Gastroesophageal sphincter (tissue), 4 donors: Measurements from ENCODE around the gene CHST12. TPM values are rescaled to one million over a fixed set of nuclear protein-coding genes. Genes with fewer than 3 reads are reported as not detected.
"Not testable (repeated sequence)": the region's sequence is repeated elsewhere in the genome, so short reads cannot be mapped to it uniquely, and the experiment has no call there.

Experiments
- ATAC-seq: fragments of 150-250 bp; one replicate; pipeline ENCODE4 v1.9.1; 2016; ENCODE audit warnings: mild to moderate bottlenecking, moderate library complexity
- H3K27ac ChIP-seq, 4 donors: fragments of 200-600 bp; sonication (generic) in 3 of 4; 1 replicate in 3 of 4; 2 replicates in 1 of 4; pipeline ENCODE4 v1.5.1; 2016 to 2019
- H3K27me3 ChIP-seq: fragments of 200-600 bp; sonication (generic); one replicate; pipeline ENCODE4 v1.5.1; 2019
- H3K36me3 ChIP-seq, 2 donors: fragments of 200-600 bp; sonication (generic); one replicate each; pipeline ENCODE4 v1.5.1; 2019; ENCODE audit warnings: control low read depth in 1 of 2
- H3K4me1 ChIP-seq, 3 donors: fragments of 200-600 bp; sonication (generic); 1 replicate in 2 of 3; 2 replicates in 1 of 3; pipeline ENCODE4 v1.5.1; 2016 to 2019; ENCODE audit warnings: control low read depth in 2 of 3
- H3K4me3 ChIP-seq, 2 donors: fragments of 200-600 bp; sonication (generic); one replicate each; pipeline ENCODE4 v1.5.1; 2019; ENCODE audit warnings: mild to moderate bottlenecking in 1 of 2, moderate library complexity in 1 of 2
- H3K9me3 ChIP-seq, 3 donors: fragments of 200-600 bp; sonication (generic); one replicate each; pipeline ENCODE4 v1.5.1; 2017 to 2019; ENCODE audit warnings: control low read depth in 2 of 3
- EP300 ChIP-seq: sonication (generic); formaldehyde crosslinking; IDR thresholded peaks from one replicate; pipeline ENCODE4 v1.6.1; 2017; ENCODE audit warnings: antibody characterized with exemption, mild to moderate bottlenecking
- POLR2A ChIP-seq, 2 donors: fragments of 450-650 bp; IDR thresholded peaks; one replicate each; pipeline ENCODE4 v1.6.1; 2017; ENCODE audit warnings: antibody characterized with exemption in 2 of 2, mild to moderate bottlenecking in 2 of 2, moderate library complexity in 1 of 2
- POLR2AphosphoS5 ChIP-seq: sonication (generic); formaldehyde crosslinking; IDR thresholded peaks from one replicate; pipeline ENCODE4 v1.6.1; 2017; ENCODE audit warnings: antibody characterized with exemption
- WGBS, 2 donors: methylation state at CpG; one replicate each; pipeline ENCODE4 v1.1.5; 2018; ENCODE audit warnings: low coverage in 1 of 2; 5-methylcytosine and 5-hydroxymethylcytosine counted together
- total RNA-seq, 4 donors: library from RNA; depleted of rRNA; stranded (reverse); fragments of >200 nt; gene quantifications; one replicate each; pipeline ENCODE4 v1.1.0, GENCODE V29; 2016
- TF ChIP-seq, protein P1 (sequence below), 4 experiments: fragments of 200-600 bp in 2 of 4; fragments of 450-650 bp in 2 of 4; sonication (generic) in 1 of 4; IDR thresholded peaks; one replicate each; pipeline ENCODE4 v1.5.1; 2017 to 2019; ENCODE audit warnings: antibody characterized with exemption in 4 of 4, mild to moderate bottlenecking in 2 of 4, moderate library complexity in 2 of 4

Gene CHST12
- total RNA-seq, 4 donors from 2014 or later, result 8.3 to 18.3 (median 13.4) TPM

GRCh38 chr7:2466675-2467074 lies 63.3 kb downstream of the CHST12 start:
- ATAC-seq, result no peak
- Histone ChIP-seq H3K27me3 (peaks cover 37% of the 10 kb centered on the region), H3K9me3 (peaks cover 0 to 7% (median 0%) of the 10 kb centered on the region in 3 donors), H3K4me3 (no peak overlapping the region), H3K27ac (no peak overlapping the region), H3K4me1 (peaks cover 0 to 16% (median 11%) of the 10 kb centered on the region in 3 donors), H3K36me3 (no peaks in the 10 kb centered on the region)
- no peak for TF ChIP-seq POLR2A (IDR thresholded peaks at IDR 0.05)
- TF ChIP-seq, protein P1, sequence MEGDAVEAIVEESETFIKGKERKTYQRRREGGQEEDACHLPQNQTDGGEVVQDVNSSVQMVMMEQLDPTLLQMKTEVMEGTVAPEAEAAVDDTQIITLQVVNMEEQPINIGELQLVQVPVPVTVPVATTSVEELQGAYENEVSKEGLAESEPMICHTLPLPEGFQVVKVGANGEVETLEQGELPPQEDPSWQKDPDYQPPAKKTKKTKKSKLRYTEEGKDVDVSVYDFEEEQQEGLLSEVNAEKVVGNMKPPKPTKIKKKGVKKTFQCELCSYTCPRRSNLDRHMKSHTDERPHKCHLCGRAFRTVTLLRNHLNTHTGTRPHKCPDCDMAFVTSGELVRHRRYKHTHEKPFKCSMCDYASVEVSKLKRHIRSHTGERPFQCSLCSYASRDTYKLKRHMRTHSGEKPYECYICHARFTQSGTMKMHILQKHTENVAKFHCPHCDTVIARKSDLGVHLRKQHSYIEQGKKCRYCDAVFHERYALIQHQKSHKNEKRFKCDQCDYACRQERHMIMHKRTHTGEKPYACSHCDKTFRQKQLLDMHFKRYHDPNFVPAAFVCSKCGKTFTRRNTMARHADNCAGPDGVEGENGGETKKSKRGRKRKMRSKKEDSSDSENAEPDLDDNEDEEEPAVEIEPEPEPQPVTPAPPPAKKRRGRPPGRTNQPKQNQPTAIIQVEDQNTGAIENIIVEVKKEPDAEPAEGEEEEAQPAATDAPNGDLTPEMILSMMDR (IDR thresholded peaks at IDR 0.05), result no peak
- TF ChIP-seq EP300, result no peak
- TF ChIP-seq POLR2AphosphoS5, result no peak
- WGBS, 2 donors, result 87 to 96% methylated on average over 9 to 10 of the region's 10 CpGs

DNA sequence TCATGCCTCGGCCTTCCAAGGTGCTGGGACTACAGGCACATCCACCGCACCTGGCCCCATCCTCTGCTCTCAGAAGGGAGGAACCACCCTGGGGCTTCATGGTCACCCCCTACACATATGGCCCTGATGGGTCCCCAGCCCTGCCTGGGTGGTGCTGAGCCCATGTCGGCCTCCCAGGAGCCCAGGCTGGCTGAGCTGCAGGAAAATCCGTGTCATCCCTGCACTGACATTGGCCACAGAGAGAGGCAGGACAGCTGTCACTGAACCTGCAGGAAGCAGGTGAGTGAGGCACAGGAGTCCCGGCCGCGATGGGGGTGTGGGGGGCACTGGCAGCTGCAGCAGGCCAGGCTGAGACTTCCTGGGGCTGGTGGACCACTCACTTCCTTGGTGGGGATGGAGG lies 64.8 kb downstream of the CHST12 start:
- no peaks in the 10 kb centered on the region for H3K36me3 ChIP-seq
- H3K27me3 ChIP-seq, result peaks cover 38% of the 10 kb centered on the region
- peaks cover 0 to 7% (median 0%) of the 10 kb centered on the region in 3 donors for H3K9me3 ChIP-seq
- H3K27ac ChIP-seq, result no peak overlapping the region
- H3K4me1 ChIP-seq, result peaks cover 0 to 18% (median 12%) of the 10 kb centered on the region in 3 donors
- no peak for TF ChIP-seq POLR2AphosphoS5
- no peak for TF ChIP-seq POLR2A (IDR thresholded peaks at IDR 0.05)
- TF ChIP-seq, protein P1 (IDR thresholded peaks at IDR 0.05), result no peak
- no peak for TF ChIP-seq EP300
- H3K4me3 ChIP-seq, result no peak overlapping the region
- no CpG with 5 or more reads among the region's 7 CpGs for WGBS, 2 donors
- ATAC-seq, result no peak

DNA sequence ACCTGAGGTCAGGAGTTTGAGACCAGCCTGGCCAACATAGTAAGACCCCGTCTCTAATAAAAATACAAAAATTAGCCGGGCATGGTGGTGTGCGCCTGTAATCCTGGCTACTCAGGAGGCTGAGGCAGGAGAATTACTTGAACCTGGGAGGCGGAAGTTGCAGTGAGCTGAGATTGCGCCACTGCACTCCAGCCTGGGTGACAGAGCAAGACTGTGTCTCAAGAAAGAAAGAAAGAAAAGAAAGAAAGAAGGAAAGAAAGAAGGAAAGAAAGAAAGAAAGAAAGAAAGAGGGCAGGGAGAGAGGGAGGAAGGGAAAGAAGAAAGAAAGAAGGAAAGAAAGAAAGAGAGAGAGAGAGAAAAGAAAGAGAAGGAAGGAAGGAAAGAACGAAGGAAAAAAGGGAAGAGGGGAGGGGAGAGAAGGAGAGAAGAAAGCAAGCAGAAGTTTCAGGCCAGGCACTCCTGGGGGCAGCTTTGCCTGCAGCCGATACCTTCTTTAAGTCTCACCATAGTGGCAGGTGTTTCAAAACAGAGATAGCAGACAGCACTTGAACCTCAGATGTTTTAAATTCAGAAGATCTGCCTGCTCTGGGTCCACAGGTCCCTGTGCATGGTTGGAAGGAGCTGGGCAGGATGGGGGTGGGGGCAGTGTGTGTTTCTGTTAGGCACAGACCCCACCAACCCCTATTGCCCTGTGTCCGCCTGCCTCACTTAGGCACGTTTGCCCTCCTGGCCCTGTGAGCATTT lies 66.2 kb downstream of the CHST12 start:
- H3K27me3 ChIP-seq, result peaks cover 42% of the 10 kb centered on the region
- ATAC-seq, H3K36me3 ChIP-seq, H3K27ac ChIP-seq, H3K4me3 ChIP-seq, H3K9me3 ChIP-seq: not testable (repeated sequence)
- WGBS, 2 donors, result 64 to 74% methylated on average over 6 of the region's 9 CpGs
- H3K4me1 ChIP-seq, result peaks cover 0 to 18% (median 12%) of the 10 kb centered on the region in 3 donors

DNA sequence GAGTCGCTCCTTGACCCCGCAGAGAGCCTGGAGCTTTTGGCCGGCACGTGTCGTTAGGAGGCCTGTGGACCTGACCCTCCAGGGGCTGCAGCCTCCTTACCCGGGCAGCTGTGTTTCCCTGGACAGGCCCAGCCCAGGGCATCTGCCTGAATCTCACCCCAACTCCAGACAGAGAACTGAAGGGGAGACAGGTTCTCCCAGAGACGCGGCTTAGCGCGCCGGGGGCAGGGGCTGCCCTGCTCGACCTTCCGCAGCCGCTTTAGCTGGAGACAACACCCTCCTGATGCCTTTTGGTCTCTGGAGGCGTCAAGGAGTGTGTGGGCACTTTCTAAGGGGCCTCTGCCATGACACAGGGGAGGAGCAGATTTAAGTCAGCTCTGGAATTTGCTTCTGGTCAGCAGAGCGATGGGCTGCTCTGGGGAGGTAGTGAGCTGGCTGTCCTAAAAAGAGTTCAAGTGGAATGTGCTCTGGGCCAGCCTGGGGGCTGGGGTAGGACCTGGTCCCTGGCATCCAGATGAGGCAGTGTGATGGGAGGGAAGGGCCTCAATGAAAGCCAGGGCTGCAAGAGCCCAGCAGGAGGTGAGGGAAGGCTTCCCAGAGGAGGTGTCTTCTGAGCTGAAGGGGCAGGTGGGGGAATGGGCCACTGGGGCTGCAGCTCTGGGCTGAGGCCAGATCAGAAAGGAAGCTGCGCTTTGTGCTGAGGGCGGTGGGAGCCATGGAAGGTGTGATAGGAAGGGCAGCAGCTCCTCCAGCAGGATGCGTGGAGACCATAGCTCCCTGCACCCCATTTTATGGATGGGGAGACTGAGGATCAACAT lies 67.0 kb downstream of the CHST12 start:
- ATAC-seq, result no peak
- Histone ChIP-seq H3K27me3 (peaks cover 50% of the 10 kb centered on the region), H3K4me3 (no peak overlapping the region), H3K27ac (no peak overlapping the region), H3K4me1 (peaks cover 0 to 18% (median 12%) of the 10 kb centered on the region in 3 donors), H3K36me3 (no peaks in the 10 kb centered on the region), H3K9me3 (no peaks in the 10 kb centered on the region)
- WGBS, 2 donors, result 92 to 100% methylated on average over 2 of the region's 19 CpGs
- TF ChIP-seq, protein P1 (IDR thresholded peaks at IDR 0.05), result no peak
- no peak for TF ChIP-seq EP300

- TF ChIP-seq POLR2A (IDR thresholded peaks at IDR 0.05), result no peak
- Histone ChIP-seq H3K4me3 (no peak overlapping the region), H3K36me3 (no peaks in the 10 kb centered on the region), H3K4me1 (peaks cover 0 to 18% (median 12%) of the 10 kb centered on the region in 3 donors), H3K27ac (peak overlapping the region in 1 of 4 donors; percentile 10), H3K9me3 (no peaks in the 10 kb centered on the region), H3K27me3 (peaks cover 56% of the 10 kb centered on the region)
- no CpG with 5 or more reads among the region's 5 CpGs for WGBS, 2 donors
- ATAC-seq, result no peak
Measured at GRCh38 chr7:2471022-2471329, 67.6 kb downstream of the CHST12 start.

GRCh38 chr7:2471396-2471795 lies 68.0 kb downstream of the CHST12 start:
- Histone ChIP-seq H3K4me1 (peaks cover 0 to 18% (median 12%) of the 10 kb centered on the region in 3 donors), H3K27me3 (peaks cover 60% of the 10 kb centered on the region), H3K9me3 (no peaks in the 10 kb centered on the region), H3K36me3 (no peaks in the 10 kb centered on the region), H3K27ac (peak overlapping the region in 2 of 4 donors; percentile 10 to 49), H3K4me3 (no peak overlapping the region)
- 17% methylated on average over 3 of the region's 17 CpGs; no CpG with 5 or more reads in 1 of the 2 donors for WGBS, 2 donors
- TF ChIP-seq, protein P1 (IDR thresholded peaks at IDR 0.05), result no peak
- no peak for TF ChIP-seq POLR2AphosphoS5
- TF ChIP-seq EP300, result no peak
- no peak for TF ChIP-seq POLR2A (IDR thresholded peaks at IDR 0.05)
- ATAC-seq, result peak; percentile 64
